Midbrain (tissue), 1 donor: Measurements from ENCODE around the gene ATF4.
"Not testable (repeated sequence)": the region's sequence is repeated elsewhere in the genome, so short reads cannot be mapped to it uniquely, and the experiment has no call there.

Source experiments
- DNase-seq: peaks from one replicate; lab custom pipeline; 2025; lab: John Stamatoyannopoulos, UW

ATF4 gene

DNA sequence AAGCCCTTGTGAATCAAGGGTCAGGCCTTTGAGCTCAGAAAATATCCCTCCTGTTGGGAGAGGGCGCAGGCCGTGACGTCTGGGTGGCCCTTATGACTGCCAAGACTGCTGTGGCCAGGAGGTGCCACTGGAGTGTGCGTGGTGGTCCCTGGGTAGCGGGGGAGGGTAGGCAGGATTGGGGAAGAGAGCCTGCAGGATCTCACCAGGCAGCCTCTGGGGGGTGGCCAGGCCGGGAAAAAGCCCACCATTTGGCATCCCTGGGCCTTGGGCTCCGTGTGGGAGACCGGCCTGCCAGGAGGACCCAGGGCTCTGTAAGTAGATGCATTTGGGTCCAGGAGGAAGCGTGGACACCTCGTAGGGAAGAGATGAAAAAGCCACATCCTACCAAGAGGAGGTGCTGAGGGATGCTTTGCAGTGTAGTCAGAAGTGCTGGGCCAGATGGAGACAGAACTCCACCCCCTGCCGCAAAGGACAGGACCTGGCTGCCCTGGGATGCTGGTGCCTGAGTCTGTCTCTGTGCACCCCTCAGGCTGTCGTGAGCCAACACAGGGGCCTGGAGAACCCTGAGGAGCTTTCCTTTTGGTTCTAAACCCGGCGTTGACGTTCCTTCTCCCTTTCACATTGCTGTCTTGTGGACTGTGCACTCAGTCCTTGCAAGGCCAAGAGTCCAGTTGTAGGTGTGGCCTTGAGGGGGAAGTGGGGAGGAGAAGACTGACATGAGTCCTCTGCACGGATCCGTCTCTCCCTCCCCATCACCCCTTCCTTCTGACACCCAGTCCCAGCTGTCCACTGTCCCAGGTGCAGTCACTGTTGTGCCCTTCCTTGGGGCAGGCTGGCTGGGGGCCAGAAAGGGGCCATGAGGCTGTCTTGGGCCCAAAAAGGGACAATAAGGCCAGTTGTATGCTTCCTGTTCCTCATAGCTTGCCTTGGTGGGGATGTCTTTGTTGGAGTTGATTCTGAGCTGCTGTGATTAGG is 31.0 kb upstream of the ATF4 start:
- no peak for DNase-seq

DNA sequence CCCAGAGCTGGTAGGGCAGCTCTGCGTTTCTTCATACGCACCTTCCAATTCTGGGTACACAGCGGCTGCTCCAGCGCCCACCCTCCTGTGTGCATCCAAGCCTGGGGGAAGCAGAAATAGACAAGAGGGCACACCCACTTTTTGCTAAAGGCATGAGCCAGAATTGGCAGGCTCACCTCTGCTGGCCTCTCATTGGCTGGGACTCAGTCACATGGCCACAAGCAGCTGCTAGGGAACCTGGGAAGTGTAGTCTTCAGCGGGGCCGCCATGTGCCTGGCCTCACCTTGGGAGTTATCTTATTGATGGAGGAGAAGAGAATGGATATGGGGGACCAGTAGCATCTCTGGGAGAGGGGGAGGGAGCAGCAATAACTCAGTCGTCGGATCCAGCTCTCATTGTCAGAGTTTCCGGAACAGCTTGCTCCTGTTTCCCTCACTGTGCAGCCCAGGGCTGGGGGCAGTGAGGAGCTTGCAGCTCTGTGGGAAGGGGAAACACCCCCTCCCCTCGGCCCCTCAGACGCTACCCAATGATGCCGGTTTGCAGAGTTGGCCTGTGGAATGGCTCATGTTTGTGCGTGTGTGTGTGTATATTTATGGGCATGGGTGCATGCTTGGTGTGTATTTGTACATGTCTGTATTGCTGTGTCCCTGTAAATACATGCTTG is 30.1 kb upstream of the ATF4 start:
- peak; percentile 74 for DNase-seq

DNA sequence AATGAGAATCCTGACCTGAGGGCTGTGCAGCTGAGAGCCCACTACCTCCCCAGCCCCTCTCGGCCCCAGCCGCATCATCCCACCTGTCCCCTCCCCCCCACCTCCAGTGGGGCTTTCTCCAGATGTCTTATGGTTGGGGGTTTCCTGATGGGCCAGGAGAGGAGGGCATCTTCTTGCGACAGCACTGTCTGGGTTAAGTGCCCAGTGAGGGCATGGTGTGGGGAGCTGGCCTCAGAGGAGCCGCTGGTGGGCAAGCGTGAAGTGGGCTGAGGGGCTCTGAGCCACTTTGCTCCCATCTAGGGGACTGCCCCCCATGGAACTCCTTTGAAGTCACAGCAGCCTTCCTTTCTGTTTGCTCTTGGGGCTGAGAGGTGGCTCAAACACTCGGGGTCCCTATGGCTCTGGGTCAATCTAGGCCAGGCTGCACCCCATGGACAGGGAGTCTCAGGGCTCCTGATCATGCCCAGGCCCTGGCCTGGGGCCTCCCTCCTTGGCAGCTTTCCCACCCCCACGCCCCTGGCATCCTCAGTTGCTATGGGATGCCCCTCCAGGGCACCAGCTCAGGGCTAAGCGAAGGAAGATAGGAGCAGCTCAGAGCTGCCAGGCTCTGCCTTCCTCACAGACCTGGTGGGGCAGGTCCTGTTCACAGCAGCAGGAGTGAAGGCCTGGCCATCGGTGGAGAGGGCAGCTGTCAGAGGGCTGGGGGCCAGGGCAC is 29.2 kb upstream of the ATF4 start:
- DNase-seq = no peak

DNA sequence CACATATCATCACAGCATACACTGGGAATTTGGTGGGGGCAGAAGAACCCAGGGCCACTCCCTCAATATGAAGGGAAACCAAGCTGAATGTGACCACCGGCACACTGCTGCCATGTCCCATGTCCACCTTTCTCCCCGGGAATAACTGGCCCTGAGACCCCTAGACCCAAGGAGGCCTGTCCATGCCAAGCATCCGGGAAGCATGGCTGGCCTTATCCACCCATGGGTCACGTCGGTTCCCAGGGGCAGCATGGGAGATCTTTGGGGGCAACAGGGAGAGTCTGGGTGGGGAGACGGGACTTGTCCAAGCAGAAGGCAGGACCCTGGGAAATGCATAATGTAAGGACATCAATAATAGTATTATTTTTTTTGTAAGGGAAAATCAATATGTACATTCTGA is 28.7 kb upstream of the ATF4 start:
- no peak for DNase-seq

DNA sequence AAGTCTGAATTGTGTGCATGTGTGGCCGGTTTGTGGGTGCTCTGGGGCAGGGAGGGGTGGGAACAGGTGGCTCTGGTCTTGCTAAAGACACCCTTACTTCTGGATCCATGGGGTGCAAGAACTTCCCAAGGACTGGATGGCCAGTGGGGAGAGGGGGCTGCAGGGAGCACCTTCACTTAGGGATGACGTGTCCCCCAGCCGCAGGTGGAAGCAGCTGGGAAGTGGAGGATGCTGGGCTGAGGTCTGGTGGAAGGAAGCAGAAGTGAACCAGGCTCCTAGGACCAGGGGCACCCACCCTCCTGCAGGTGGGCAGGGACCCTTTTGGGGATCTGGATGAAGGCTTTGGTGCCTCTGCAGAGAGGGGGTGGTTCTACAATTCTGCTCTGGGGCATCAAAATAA is 28.2 kb upstream of the ATF4 start:
- no peak for DNase-seq

DNA sequence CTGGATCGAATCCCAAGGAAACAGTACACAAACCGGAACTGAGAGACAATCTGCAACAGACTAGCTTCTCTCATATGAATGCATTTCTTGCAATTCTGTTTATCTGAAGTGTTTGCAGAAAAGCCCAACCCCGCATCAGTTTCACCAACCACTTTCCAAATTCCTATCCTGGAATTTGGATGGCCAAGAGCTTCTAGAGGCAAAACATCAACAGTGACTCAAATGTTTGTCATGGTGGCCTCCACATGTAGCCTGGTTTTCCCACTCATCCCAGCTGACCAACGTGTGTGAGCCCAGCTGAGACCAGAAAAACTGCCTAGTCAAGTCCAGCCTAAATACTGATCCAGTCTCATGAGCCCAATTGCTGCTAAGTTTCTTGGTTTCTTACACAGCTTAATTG is 26.6 kb upstream of the ATF4 start:
- DNase-seq = no peak

DNA sequence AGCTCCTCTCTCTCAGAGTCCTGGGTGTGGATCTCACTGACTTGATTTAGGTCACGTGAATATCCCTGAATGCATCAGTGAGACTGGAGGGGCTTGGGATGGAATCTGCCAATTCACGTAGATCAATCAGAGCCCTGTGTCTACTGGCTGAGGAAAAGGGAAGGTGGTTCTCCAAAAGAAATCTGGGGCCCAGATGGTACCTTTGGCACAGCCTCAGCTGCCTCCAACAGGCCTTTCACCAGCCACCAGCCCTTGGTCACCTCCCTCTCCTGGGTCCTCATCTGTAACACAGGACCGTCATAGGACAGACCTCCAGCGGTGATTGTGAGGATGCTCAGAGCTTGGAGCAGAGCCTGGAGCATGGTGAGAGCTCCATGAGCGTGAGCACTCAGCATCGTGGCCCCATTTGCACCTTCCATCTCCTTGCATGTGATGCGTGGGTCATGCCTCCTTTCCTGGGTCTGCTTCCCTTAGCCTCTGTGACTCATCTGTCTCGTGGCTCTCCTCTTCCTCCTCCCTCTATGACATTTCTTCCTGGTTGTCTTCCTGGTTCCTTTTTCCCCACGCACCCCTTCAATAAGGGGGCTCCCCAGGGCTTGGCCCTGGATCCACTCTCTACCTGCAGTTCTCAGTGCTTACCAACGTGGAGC is 25.8 kb upstream of the ATF4 start:
- no peak for DNase-seq

DNA sequence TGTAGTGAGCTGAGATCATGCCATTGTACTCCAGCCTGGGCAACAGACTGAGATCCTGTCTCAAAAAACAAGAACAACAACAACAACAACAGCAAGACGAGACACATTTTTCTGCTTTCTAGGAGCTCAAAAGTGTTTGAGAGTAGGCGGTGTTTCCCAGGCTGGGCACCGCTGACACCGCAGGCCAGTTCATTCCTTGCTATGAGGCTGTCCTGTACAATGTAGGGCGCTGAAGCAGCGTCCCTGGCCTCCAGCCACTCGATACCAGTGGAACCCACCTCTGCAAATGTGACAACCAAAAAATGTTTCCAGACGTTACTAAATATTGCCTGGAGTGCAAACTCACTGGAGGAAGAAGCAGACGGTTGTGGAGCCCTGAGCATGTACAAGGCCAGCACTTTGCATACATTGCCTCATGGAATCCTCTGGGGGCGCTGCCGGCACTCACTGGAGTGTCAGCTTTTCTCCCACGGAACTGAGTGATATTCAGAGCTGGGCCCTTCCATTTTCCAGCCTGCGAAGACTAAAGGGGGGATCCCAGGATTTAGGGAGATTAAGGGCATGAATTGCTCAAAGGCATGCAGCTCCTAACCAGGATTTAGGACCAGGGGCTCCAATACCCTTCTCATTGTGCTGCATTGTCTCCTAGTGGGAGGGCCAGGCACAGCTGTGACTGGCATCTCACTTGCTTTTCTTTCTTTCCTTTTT is 24.1 kb upstream of the ATF4 start:
- peak; percentile 84 for DNase-seq

DNA sequence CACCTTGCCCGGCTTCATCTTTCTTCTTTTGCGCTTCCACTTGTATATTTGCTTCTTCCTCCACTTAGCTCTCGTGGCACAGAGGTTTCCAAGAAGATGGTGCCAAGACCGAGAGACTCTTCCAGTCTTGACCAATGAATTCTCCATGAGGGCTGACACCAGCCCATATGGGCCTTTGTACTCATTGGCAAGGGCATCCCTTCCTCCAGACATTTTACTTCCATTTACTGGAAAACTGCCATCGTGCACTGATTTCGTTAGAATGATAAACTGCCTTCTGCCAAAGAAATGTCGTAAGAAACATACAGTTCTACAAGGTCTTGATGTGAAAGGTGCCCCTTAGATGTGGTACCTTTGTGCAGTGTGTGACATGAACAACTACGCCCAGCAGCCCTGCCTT is 22.9 kb upstream of the ATF4 start:
- DNase-seq = no peak

DNA sequence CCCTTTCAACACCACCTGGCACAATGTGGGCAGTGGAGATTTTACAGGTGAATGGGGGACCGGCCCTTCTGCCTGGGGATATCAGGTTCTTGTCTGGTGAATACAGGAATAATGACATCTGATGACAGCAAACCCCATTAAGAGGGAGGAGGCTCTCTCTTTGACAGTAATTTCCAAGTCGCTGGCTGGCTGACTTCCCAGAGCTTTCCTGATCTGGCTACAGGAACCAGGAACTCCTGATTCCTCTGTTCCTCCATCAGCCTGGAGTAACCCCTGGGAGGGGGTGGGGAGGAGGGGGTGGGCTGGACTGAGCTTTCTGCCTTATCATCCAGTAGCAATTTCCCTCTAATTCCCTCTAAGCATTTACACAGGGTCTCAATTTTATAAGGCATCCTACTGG is 22.0 kb upstream of the ATF4 start:
- peak; percentile 30 for DNase-seq

DNA sequence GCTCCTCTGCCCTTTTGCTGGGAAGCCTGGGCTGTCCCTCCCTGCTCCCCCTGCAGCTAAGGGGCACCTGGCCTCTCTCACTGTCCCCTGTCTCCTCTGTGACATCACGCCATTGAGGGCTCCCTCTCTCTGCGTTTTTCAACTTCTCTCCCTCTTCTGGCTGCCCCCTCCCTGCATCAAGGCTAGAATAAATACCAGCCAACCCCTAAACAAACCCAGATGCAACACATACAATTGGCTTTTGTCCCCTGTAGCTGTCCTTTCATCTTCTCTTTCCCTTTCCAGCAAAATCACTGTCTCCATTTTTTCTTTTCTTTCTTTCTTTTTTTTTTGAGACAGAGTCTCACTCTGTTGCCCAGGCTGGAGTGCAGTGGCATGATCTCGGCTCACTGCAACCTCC is 21.6 kb upstream of the ATF4 start:
- peak; percentile 46 for DNase-seq

DNA sequence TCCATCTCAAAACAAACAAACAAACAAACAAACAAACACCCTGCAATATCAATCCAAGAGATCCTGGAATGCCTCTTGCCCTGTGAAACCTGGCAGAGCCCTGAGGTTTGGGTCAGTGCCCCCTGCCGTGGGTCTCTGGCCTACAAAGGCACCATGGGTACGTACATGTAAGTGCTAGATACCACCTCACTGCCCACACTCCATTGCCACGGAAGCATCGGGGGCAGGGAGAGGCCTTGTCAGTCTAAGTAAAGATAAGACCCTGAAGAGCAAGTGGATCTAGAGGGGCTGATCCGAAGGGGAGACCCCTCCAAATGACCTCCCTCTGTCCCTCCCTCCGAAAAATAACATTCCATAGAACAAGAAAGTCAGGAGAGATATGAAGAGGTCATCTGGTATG is 20.3 kb upstream of the ATF4 start:
- DNase-seq = no peak

DNA sequence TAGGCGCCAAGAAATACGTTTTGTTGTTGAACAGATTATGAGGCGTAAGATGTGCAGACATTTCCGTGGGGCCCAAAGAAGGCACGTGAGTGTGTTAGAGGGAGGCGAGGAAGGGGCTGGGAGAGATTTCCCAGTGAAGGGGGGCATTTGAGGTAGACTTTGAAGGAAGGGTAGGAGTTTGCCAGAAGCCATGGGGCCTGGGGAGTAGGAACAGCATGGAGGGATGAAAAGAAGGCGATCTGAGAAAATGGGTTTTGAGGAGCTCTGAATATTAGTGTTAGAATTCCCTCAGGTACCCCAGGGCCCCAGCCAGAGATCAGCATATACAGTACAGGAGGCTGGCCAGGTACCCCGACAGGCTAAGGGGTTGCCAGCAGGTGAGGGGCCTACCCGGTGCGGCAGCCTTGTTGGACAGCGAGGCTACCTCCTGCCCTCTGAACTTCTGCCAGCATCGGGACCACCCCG is 18.7 kb upstream of the ATF4 start:
- no peak for DNase-seq

DNA sequence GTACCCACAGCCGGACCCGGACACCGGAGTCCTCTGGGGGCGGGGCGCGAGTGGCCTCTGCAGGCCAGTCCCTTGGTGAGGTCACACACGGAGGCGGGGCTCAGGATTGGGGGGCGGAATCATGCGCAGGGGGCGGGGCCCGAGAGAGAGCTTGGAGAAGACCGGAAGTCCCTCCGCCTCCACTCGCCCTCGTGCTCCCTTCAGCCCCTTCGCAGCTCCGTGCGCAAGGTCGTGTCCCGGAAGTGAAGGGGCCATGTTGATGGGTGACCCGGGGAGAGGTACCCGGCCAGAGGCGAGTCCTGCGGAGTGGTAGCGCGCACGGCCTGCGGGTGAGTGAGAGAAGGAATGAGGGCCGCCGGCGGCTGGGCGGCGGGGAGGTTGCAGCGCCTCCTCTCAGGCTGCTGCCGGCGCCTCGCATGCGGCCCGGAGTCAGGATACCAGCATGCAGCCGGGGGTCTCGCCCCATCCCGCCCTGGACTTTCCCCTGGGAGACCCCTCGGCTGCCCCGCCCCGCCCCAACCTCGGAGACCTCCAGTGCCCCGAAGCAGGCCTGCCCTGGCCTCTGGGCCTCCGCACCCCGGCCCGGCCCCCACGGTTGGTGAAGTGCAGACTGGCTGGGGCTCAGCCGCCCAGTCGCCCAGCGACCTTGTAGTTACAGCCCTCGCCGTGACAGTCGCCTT is 18.1 kb upstream of the ATF4 start, which contains the start of gene MIEF1:
MIEF1 (plus strand) TSS at position 182 of the 680 bp plus-strand sequence. CDS start 9,005 bp downstream, outside the sequence.
- DNase-seq = peak; percentile 98

DNA sequence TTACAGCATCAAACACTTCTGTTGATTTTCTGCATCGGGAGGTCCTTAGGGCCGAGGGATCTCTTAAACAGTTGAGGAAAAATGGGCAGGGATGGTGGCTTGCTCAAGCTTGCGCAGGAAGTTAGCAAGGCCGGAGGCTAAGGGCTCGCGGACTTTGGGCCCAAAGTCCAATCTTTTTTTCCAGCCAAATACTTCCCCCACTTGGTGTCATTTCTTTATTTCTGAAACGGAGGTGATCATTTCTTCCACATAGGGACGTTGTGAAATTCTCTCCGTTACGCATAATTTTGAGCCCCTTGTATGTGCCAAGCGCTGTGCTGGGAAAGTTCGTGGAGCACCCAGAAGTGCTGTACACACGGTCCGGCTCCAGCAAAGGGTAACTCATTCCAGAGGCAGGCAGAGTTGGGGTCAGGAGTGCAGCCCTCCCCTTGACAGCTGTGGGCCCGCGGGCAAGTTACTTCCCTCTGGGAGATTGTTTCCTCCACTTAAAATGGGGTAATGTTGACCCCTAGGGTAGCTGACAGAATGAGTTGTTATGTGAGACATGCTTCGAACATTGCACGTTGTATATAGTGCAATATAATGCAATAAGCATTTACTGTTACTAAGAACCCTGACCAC is 17.5 kb upstream of the ATF4 start:
- DNase-seq = no peak

DNA sequence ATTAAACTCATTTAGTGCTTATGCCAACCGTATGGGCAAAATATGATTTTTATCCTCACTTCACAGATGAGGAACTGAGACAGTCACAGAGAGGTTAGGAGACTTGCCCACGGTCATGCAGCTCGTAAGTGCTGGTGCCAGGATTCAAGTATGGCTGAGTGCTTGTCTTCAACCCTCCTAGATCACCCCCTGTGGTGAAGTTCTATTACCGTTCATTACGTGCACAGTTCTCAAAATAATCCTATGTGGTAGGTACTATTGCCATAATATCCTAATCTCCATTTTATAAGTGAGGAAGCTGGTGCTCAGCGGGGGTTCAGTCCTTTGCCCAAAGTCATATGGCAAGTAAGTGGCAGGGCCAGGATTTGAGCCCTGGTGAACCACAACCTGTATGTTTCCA is 16.7 kb upstream of the ATF4 start:
- DNase-seq = no peak

DNA sequence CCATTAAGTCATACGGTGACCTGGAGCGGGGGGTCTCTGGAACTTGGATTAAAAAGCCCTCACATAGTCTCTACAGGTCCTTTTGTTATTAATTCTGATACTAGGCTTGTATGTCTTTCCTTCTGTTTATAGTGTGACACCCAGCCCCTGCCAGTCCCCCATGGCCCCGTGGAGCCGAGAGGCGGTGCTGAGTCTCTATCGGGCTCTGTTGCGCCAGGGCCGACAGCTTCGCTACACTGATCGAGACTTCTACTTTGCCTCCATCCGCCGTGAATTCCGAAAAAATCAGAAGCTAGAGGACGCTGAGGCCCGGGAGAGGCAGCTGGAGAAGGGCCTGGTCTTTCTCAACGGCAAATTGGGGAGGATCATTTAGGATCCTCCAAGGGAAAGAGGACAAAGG is 16.3 kb upstream of the ATF4 start:
- DNase-seq = no peak

DNA sequence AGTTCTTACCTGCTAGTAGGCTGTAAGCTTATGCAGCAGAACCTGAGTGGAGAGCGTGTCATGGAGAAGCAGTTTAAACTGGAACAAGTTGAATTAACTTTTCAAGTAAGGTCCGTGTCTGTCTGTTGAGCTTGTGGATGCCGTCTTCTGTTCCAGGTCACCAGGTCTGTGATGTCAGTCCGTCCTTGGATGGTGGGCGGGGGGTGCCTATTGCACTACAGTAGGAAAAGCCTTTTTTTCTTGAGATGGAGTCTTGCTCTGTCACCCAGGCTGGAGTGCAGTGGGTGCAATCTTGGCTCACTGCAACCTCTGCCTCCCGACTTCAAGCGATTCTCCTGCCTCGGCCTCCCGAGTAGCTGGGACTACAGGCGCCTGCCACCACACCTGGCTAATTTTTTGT is 13.3 kb upstream of the ATF4 start:
- not testable (repeated sequence) for DNase-seq

DNA sequence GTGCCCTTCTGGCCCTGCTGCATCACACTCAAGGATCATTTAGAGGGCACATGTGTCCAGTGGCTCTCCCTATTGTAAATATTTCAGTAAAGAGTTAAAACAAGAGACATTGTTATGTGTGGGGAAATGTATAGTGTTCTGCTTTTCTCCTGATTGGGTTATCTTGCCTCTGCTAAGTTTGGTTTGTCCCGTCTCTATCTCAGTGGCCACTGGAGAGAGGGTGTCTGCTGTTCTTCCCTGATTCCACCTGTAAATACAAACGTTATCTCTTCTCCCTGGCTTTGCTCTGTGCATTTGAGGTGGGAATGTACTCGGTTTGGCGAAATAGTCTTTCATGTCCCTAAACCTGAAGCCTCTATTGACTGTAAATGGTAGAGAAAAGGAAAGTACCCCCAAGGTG is 12.0 kb upstream of the ATF4 start:
- no peak for DNase-seq

DNA sequence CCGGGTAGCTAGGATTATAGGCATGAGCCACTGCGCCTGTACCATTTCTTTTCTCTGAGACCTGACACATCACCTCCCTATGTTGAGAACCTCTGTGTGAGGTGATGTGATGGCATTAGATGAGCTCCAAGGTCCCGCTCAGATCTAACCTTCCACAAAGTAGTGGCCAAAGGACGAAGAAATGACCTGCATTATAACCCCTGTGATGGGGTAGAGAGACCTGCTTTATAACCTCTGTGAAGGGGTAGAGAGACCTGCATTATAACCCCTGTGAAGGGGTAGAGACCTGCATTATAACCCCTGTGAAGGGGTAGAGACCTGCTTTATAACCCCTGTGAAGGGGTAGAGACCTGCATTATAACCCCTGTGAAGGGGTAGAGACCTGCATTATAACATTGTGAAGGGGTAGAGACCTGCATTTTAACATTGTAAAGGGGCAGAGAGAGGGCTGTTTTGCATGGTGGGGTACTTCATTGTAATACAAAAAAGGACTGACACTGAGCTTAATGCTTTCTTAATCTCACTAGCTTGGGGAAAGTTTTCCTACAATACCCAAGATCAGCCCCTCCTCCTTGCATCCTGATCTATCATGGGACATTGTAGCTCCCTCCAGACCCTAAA is 9.7 kb upstream of the ATF4 start:
- DNase-seq = no peak
